Measurements from ENCODE around the gene CCDC13. TPM values are rescaled to one million over a fixed set of nuclear protein-coding genes. Genes with fewer than 3 reads are reported as not detected.

CCDC13 gene
- total RNA-seq, 1 experiment from 2014 or later, result 2.3 TPM

DNA sequence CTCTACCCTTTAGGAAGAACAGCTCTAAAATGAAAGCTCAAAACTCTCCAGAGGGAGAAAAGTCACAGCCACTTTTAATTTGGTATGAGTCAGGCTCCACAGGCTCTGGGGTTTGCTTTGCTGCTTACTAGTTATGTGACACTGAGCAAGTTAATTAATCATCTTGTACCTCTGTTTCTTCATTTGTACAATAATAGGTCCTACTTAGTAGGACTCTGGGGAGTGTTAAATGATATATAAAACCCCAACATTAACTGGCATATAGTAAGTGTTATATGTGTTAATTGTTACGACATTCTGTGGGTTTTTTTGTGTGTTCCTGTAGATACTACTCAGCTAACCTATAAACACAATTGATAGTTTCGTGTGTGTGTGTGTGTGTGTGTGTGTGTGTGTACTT, 42.8 kb upstream of the CCDC13 start:
- Histone ChIP-seq H3K4me2 (ENCODE audit: low read length) (no peak overlapping the region), H3K4me1 (ENCODE audit: control insufficient read depth in 1 of 2, insufficient read depth in 2 of 2, low read length in 2 of 2) (peaks cover 2 to 7% of the 10 kb centered on the region in 2 experiments; a peak in 2 of 4 replicates), H3K27ac (ENCODE audit: low read depth, low read length) (no peak overlapping the region), H3K4me3 (replicated peaks in 1 of 2; ENCODE audit: low read depth in 1 of 2, low read length in 2 of 2) (no peak overlapping the region), H3K9ac (ENCODE audit: low read length) (no peak overlapping the region), H2AFZ (ENCODE audit: low read depth, low read length, poor library complexity, severe bottlenecking) (no peak overlapping the region), H4K20me1 (ENCODE audit: insufficient read depth) (no peaks in the 10 kb centered on the region), H3K79me2 (ENCODE audit: insufficient read depth, low read length) (no peaks in the 10 kb centered on the region), H3K27me3 (ENCODE audit: insufficient read depth, low read length) (no peaks in the 10 kb centered on the region), H3K9me3 (ENCODE audit: control insufficient read depth in 1 of 2, insufficient read depth in 1 of 2, low read depth in 1 of 2, low read length in 2 of 2) (no peaks in the 10 kb centered on the region), H3K36me3 (ENCODE audit: control insufficient read depth in 1 of 2, insufficient read depth in 2 of 2, low read length in 2 of 2) (no peaks in the 10 kb centered on the region), H3K9me2 (ENCODE audit: insufficient read depth) (no peaks in the 10 kb centered on the region)
- ATAC-seq (no peak), DNase-seq (ENCODE audit: low read depth, low spot score) (no peak)
- no TSS peak for BruUV-seq (replicated peaks)
- POLR2A ChIA-PET, result interaction anchor here (1.0 kb wide), 1 partner anchor 11 kb away, joined by 6 read pairs; the partner anchor contains the start of gene HIGD1A
- CTCF ChIA-PET, result no interaction called here
- intact Hi-C loops (cut with micrococcal nuclease), result no loop called here
- RAD21 ChIA-PET (ENCODE audit: low non-redundant PET in 1 of 2, low total read pairs in 2 of 2, uncharacterized antibody in 2 of 2, unreplicated experiment in 2 of 2), result no interaction called here
- TF ChIP-seq SRF (IDR thresholded peaks at IDR 0.05; ENCODE audit: low read depth) (no peak), POLR2A (IDR thresholded peaks at IDR 0.05; ENCODE audit: borderline replicate concordance, extremely low read depth, insufficient read depth, insufficient read length) (no peak), TCF7L2 (IDR thresholded peaks at IDR 0.05; ENCODE audit: borderline replicate concordance, extremely low read depth, insufficient read depth, insufficient read length) (no peak), CBX3 (IDR thresholded peaks at IDR 0.05; ENCODE audit: low read depth) (no peak), ELF1 (IDR thresholded peaks at IDR 0.05; ENCODE audit: borderline replicate concordance, low read depth) (no peak), EZH2phosphoT487 (IDR thresholded peaks at IDR 0.05; ENCODE audit: borderline replicate concordance) (no peak), YY1 (IDR thresholded peaks at IDR 0.05; ENCODE audit: extremely low read depth, insufficient replicate concordance, low read depth, low read length) (no peak), SIN3A (IDR thresholded peaks at IDR 0.05; ENCODE audit: low read depth) (no peak), FOSL1 (IDR thresholded peaks at IDR 0.05; ENCODE audit: low read depth) (no peak), JUND (IDR thresholded peaks at IDR 0.05) (no peak), POLR2AphosphoS5 (IDR thresholded peaks at IDR 0.05; ENCODE audit: low read depth, low read length) (no peak), ZNF274 (IDR thresholded peaks at IDR 0.05; ENCODE audit: low read depth, low read length) (no peak), EGR1 (IDR thresholded peaks at IDR 0.05; ENCODE audit: low read depth) (no peak), CEBPB (IDR thresholded peaks at IDR 0.05; ENCODE audit: low read depth) (no peak)
- TF ChIP-seq, protein P1, sequence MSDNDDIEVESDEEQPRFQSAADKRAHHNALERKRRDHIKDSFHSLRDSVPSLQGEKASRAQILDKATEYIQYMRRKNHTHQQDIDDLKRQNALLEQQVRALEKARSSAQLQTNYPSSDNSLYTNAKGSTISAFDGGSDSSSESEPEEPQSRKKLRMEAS (IDR thresholded peaks at IDR 0.05), result no peak
- TF ChIP-seq, protein P2, sequence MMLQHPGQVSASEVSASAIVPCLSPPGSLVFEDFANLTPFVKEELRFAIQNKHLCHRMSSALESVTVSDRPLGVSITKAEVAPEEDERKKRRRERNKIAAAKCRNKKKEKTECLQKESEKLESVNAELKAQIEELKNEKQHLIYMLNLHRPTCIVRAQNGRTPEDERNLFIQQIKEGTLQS (IDR thresholded peaks at IDR 0.05), result no peak
- TF ChIP-seq, protein P3, sequence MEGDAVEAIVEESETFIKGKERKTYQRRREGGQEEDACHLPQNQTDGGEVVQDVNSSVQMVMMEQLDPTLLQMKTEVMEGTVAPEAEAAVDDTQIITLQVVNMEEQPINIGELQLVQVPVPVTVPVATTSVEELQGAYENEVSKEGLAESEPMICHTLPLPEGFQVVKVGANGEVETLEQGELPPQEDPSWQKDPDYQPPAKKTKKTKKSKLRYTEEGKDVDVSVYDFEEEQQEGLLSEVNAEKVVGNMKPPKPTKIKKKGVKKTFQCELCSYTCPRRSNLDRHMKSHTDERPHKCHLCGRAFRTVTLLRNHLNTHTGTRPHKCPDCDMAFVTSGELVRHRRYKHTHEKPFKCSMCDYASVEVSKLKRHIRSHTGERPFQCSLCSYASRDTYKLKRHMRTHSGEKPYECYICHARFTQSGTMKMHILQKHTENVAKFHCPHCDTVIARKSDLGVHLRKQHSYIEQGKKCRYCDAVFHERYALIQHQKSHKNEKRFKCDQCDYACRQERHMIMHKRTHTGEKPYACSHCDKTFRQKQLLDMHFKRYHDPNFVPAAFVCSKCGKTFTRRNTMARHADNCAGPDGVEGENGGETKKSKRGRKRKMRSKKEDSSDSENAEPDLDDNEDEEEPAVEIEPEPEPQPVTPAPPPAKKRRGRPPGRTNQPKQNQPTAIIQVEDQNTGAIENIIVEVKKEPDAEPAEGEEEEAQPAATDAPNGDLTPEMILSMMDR (IDR thresholded peaks at IDR 0.05 in 2 of 3, conservative IDR thresholded peaks at IDR 0.05 in 1 of 3; ENCODE audit: borderline replicate concordance in 1 of 3, insufficient read depth in 1 of 3, low read depth in 2 of 3, low read length in 2 of 3), result no peak
- TF ChIP-seq, protein P4, sequence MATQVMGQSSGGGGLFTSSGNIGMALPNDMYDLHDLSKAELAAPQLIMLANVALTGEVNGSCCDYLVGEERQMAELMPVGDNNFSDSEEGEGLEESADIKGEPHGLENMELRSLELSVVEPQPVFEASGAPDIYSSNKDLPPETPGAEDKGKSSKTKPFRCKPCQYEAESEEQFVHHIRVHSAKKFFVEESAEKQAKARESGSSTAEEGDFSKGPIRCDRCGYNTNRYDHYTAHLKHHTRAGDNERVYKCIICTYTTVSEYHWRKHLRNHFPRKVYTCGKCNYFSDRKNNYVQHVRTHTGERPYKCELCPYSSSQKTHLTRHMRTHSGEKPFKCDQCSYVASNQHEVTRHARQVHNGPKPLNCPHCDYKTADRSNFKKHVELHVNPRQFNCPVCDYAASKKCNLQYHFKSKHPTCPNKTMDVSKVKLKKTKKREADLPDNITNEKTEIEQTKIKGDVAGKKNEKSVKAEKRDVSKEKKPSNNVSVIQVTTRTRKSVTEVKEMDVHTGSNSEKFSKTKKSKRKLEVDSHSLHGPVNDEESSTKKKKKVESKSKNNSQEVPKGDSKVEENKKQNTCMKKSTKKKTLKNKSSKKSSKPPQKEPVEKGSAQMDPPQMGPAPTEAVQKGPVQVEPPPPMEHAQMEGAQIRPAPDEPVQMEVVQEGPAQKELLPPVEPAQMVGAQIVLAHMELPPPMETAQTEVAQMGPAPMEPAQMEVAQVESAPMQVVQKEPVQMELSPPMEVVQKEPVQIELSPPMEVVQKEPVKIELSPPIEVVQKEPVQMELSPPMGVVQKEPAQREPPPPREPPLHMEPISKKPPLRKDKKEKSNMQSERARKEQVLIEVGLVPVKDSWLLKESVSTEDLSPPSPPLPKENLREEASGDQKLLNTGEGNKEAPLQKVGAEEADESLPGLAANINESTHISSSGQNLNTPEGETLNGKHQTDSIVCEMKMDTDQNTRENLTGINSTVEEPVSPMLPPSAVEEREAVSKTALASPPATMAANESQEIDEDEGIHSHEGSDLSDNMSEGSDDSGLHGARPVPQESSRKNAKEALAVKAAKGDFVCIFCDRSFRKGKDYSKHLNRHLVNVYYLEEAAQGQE (IDR thresholded peaks at IDR 0.05; ENCODE audit: low read depth), result no peak

Data from HCT116 (cell line).